Renal cortex interstitium (tissue), 11 donors: Measurements from ENCODE around the gene SLC22A15. TPM values are rescaled to one million over a fixed set of nuclear protein-coding genes. Genes with fewer than 3 reads are reported as not detected.

Experiments
- DNase-seq, 11 donors: peaks; one replicate each; pipeline ENCODE4 v3.0.0-alpha.2; 2013; ENCODE audit warnings: low read depth in 9 of 11, low spot score in 4 of 11; ENCODE audit errors: extremely low read depth in 1 of 11
- polyA plus RNA-seq, 3 donors: library from polyadenylated mRNA; unstranded; fragments of 120-200 nt; gene quantifications; one replicate each; pipeline ENCODE4 v1.2.1, GENCODE V29; 2013; ENCODE audit not compliant: insufficient read length in 3 of 3

Gene SLC22A15
- polyA plus RNA-seq, 3 donors, result 4.1 to 6.5 (median 6.2) TPM

DNA sequence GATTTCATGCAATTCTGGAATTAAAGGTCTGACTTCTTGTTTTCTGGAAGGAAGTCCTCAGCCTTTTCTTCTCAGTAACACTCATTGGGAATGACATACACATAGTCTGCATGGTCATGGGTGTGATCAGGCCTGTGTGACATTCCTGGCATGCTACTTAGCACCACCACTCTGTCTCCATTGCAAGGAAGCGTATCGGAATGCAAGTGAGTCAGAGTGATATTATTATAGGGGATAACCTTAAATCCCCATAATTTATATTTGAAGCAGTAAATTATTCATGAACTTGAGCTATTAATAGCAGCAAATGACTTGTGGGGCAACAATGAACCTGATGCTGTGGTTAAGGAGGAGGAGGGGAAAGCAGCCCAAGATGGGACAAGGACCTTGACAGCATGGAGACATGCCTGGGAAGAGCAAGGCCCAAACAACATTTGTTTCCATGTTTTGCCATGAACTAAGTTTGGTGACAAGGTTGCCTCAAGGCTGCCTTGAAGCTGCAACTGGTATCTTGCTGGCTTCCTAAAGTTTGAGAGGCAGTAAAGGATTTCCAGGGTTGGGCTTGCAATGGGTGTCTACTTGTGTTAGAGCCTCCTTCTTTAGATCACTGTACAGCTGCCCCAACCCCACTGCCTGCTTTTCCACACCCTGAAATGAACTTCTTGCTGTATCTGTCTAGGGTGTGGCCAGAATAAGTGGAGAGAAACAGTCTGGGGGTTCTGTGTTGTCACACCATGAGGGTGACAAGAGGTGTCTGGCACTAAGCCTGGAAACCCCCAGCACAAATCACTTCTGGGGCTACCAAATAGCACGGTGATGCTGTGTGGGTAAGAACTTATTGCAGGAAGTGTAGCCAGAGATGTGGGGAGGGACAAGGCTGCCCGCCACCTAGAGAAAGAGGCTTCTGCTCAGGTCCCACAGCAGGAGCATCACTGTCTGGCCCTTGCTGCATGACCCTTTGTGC is 139.4 kb downstream of the SLC22A15 start:
- no peak for DNase-seq

- DNase-seq, result no peak
These were observed 142.2 kb downstream of the SLC22A15 start for GRCh38 chr1:116118471-116118870.

Other genes starting within 250 kb of the SLC22A15 start
- gene CASQ2, start 207.8 kb upstream of the SLC22A15 start, polyA plus RNA-seq, result 1 to 10 TPM in 1 of 3 donors, under 1 TPM in 2; 0.48 to 1.3 (median 0.68) TPM
- not detected for gene NHLH2, start 135.4 kb upstream of the SLC22A15 start, polyA plus RNA-seq
- 1 to 10 TPM in 1 of 3 donors, under 1 TPM in 2; 0.69 to 1.9 (median 0.82) TPM for gene MAB21L3, start 134.9 kb downstream of the SLC22A15 start, polyA plus RNA-seq